ENCODE data around the gene GPR37.

DNA sequence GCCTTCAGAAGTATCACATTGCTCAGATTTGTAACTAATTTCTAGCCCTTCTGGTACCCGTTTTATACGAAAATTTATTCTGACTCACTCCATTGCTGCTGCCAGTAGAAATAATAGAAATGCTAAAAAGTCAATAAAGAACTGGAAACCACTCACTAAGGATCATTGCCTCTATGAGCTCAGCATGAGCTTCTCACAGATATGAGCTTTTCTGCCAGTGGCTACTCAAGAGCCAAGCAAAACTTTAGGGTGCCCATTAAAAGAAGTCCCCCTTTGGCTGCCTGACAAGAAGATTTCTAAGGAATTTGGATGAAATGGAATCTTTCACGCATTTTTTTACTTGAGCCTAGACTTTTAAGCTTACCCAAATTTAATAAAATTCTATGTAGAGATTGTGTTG is 52.5 kb downstream of the GPR37 start:
- TF ChIP-seq, protein P1, sequence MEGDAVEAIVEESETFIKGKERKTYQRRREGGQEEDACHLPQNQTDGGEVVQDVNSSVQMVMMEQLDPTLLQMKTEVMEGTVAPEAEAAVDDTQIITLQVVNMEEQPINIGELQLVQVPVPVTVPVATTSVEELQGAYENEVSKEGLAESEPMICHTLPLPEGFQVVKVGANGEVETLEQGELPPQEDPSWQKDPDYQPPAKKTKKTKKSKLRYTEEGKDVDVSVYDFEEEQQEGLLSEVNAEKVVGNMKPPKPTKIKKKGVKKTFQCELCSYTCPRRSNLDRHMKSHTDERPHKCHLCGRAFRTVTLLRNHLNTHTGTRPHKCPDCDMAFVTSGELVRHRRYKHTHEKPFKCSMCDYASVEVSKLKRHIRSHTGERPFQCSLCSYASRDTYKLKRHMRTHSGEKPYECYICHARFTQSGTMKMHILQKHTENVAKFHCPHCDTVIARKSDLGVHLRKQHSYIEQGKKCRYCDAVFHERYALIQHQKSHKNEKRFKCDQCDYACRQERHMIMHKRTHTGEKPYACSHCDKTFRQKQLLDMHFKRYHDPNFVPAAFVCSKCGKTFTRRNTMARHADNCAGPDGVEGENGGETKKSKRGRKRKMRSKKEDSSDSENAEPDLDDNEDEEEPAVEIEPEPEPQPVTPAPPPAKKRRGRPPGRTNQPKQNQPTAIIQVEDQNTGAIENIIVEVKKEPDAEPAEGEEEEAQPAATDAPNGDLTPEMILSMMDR (IDR thresholded peaks at IDR 0.05), result no peak
- no peak for TF ChIP-seq POLR2AphosphoS5 (IDR thresholded peaks at IDR 0.05)
- TF ChIP-seq POLR2A (IDR thresholded peaks at IDR 0.05; ENCODE audit: low read depth), result no peak
- no peak for TF ChIP-seq EP300 (IDR thresholded peaks at IDR 0.05)

All from esophagus muscularis mucosa (tissue), 4 donors.